OCI-LY7 (cell line): ENCODE results near the gene PCBP3. TPM values are rescaled to one million over a fixed set of nuclear protein-coding genes. Genes with fewer than 3 reads are reported as not detected.

ENCODE experiments used
- BruUV-seq: library from RNA; stranded (reverse); fragments of 400-500 nt; replicated peaks from 2 replicates; lab custom pipeline; 2021; lab: Mats Ljungman, UMichigan
- CTCF ChIA-PET: fragments of 300-600 bp; sonication (Branson Sonifier 250); formaldehyde crosslinking; loops from one replicate; lab custom pipeline; 2022; ENCODE audit warnings: antibody characterized with exemption; ENCODE audit not compliant: unreplicated experiment; lab: Charles Lee
- POLR2A ChIA-PET: fragments of 300-600 bp; sonication (Branson Sonifier 250); formaldehyde crosslinking; loops from one replicate; lab custom pipeline; 2022; ENCODE audit warnings: antibody characterized with exemption; lab: Charles Lee
- DNase-seq: peaks from one replicate; pipeline ENCODE4 v3.0.0-alpha.2; 2015; ENCODE audit warnings: low spot score
- H2AFZ ChIP-seq: fragments of 200-600 bp; sonication (generic), shearing (Covaris generic); 2 replicates; pipeline ENCODE4 v1.6.1; 2014; ENCODE audit warnings: mild to moderate bottlenecking, antibody characterized with exemption, low read length, moderate library complexity
- H3K27ac ChIP-seq: fragments of 200-600 bp; sonication (generic); 2 replicates; pipeline ENCODE4 v1.5.1; 2014; ENCODE audit warnings: mixed run types, low read depth, mild to moderate bottlenecking, moderate library complexity, low read length, inconsistent platforms; ENCODE audit not compliant: poor library complexity, severe bottlenecking
- H3K36me3 ChIP-seq: fragments of 200-600 bp; sonication (generic); 2 replicates; pipeline ENCODE4 v1.6.1; 2014; ENCODE audit warnings: mild to moderate bottlenecking, antibody characterized with exemption, low read length, moderate library complexity, mixed read lengths; ENCODE audit not compliant: insufficient read depth
- H3K4me1 ChIP-seq: fragments of 200-600 bp; sonication (generic); 2 replicates; pipeline ENCODE4 v1.5.1; 2014; ENCODE audit warnings: mild to moderate bottlenecking, low read length; ENCODE audit not compliant: insufficient read depth, poor library complexity, severe bottlenecking
- H3K4me2 ChIP-seq: fragments of 200-600 bp; sonication (generic); 2 replicates; pipeline ENCODE4 v1.6.1; 2014; ENCODE audit warnings: mild to moderate bottlenecking, low read length
- H3K4me3 ChIP-seq: fragments of 200-600 bp; sonication (generic); 2 replicates; pipeline ENCODE4 v1.5.1; 2014; ENCODE audit warnings: mild to moderate bottlenecking, low read depth, low read length; ENCODE audit not compliant: poor library complexity, severe bottlenecking
- H3K79me2 ChIP-seq: fragments of 200-600 bp; sonication (generic); 2 replicates; pipeline ENCODE4 v1.6.1; 2016; ENCODE audit warnings: low read depth, mild to moderate bottlenecking, low read length, moderate library complexity, mixed read lengths; ENCODE audit not compliant: insufficient read depth
- H3K9me2 ChIP-seq: fragments of 200-600 bp; sonication (generic); 2 replicates; pipeline ENCODE4 v1.6.1; 2016; ENCODE audit warnings: mild to moderate bottlenecking, low read length, mixed read lengths; ENCODE audit not compliant: insufficient read depth
- H3K9me3 ChIP-seq: fragments of 200-600 bp; sonication (generic); 2 replicates; pipeline ENCODE4 v1.6.1; 2014; ENCODE audit warnings: mild to moderate bottlenecking, mixed run types, low read length, mixed read lengths
- H4K20me1 ChIP-seq: fragments of 200-600 bp; sonication (generic); 2 replicates; pipeline ENCODE4 v1.6.1; 2014; ENCODE audit warnings: mild to moderate bottlenecking, antibody characterized with exemption, low read length, moderate library complexity, mixed read lengths; ENCODE audit not compliant: insufficient read depth
- EZH2phosphoT487 ChIP-seq: fragments of 200-600 bp; sonication (generic); IDR thresholded peaks from 2 replicates; pipeline ENCODE4 v1.6.1; 2018; ENCODE audit warnings: low read depth, borderline replicate concordance, mild to moderate bottlenecking, mixed run types, antibody characterized with exemption, low read length, moderate library complexity, mixed read lengths
- intact Hi-C: fragments of 100-400 bp; cut with micrococcal nuclease; formaldehyde crosslinking; loops from one replicate; pipeline ENCODE4 v1.10.0; 2022; ENCODE audit not compliant: unreplicated experiment
- total RNA-seq, 2 experiments: library from RNA; depleted of rRNA in 1 of 2; stranded (reverse); fragments of >200 nt in 1 of 2; shearing (Covaris generic) in 1 of 2; gene quantifications; 2 replicates each; pipeline ENCODE4 v1.2.3, GENCODE V29; 2014 to 2022
- TF ChIP-seq, protein P1 (sequence below): fragments of 200-600 bp; sonication (generic); conservative IDR thresholded peaks from 2 replicates; pipeline ENCODE4 v1.5.1; 2014; ENCODE audit warnings: mild to moderate bottlenecking, antibody characterized with exemption, low read length, moderate library complexity, mixed read lengths

PCBP3 gene
- total RNA-seq, 2 experiments from 2014 or later: 0.61 TPM; not detected in 1

GRCh38 chr21:45856906-45857305 lies 213.4 kb downstream of the PCBP3 start:
- H3K4me3 ChIP-seq: no peak overlapping the region
- CTCF ChIA-PET: no interaction called here
- H3K27ac ChIP-seq: no peak overlapping the region
- no peak for DNase-seq
- H3K79me2 ChIP-seq: no peaks in the 10 kb centered on the region
- H3K9me3 ChIP-seq: no peaks in the 10 kb centered on the region
- H3K36me3 ChIP-seq: no peaks in the 10 kb centered on the region
- POLR2A ChIA-PET: no interaction called here
- no peak for TF ChIP-seq EZH2phosphoT487
- TF ChIP-seq, protein P1, sequence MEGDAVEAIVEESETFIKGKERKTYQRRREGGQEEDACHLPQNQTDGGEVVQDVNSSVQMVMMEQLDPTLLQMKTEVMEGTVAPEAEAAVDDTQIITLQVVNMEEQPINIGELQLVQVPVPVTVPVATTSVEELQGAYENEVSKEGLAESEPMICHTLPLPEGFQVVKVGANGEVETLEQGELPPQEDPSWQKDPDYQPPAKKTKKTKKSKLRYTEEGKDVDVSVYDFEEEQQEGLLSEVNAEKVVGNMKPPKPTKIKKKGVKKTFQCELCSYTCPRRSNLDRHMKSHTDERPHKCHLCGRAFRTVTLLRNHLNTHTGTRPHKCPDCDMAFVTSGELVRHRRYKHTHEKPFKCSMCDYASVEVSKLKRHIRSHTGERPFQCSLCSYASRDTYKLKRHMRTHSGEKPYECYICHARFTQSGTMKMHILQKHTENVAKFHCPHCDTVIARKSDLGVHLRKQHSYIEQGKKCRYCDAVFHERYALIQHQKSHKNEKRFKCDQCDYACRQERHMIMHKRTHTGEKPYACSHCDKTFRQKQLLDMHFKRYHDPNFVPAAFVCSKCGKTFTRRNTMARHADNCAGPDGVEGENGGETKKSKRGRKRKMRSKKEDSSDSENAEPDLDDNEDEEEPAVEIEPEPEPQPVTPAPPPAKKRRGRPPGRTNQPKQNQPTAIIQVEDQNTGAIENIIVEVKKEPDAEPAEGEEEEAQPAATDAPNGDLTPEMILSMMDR: no peak
- no peak overlapping the region for H2AFZ ChIP-seq
- no peaks in the 10 kb centered on the region for H3K9me2 ChIP-seq
- H4K20me1 ChIP-seq: no peaks in the 10 kb centered on the region
- H3K4me2 ChIP-seq: no peak overlapping the region
- no TSS peak for BruUV-seq
- H3K4me1 ChIP-seq: no peaks in the 10 kb centered on the region
- intact Hi-C loops: no loop called here

DNA sequence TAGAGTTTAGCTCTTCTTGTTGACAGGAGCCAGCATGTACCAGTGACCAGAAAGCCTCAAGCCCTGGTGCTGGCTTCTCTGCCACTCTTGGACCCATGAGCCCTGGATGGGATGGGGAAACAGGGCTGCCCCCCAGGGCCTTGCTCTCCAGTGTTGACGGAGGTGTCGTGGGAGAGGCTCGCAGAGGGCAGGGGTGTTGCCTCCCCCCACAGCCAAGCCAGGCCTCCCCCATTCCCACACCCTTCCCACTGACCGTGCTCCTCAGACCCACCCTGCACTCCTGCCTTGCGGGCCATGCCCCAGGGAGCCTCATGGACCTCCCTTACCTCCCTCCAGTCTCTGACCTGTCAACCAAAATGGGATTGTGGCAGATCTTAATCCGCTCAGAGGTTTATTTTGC lies 214.2 kb downstream of the PCBP3 start:
- Histone ChIP-seq H3K36me3 (no peaks in the 10 kb centered on the region), H2AFZ (no peak overlapping the region), H4K20me1 (no peaks in the 10 kb centered on the region), H3K9me2 (no peaks in the 10 kb centered on the region), H3K79me2 (no peaks in the 10 kb centered on the region), H3K4me2 (no peak overlapping the region), H3K4me3 (no peak overlapping the region), H3K27ac (no peak overlapping the region), H3K9me3 (no peaks in the 10 kb centered on the region), H3K4me1 (no peaks in the 10 kb centered on the region)
- ChIA-PET CTCF (no interaction called here), POLR2A (no interaction called here)
- no peak for TF ChIP-seq EZH2phosphoT487
- TF ChIP-seq, protein P1: no peak
- intact Hi-C loops: no loop called here
- no TSS peak for BruUV-seq
- no peak for DNase-seq

GRCh38 chr21:45858180-45858579 lies 214.7 kb downstream of the PCBP3 start:
- no TSS peak for BruUV-seq
- CTCF ChIA-PET: no interaction called here
- H3K27ac ChIP-seq: no peak overlapping the region
- no peak overlapping the region for H3K4me3 ChIP-seq
- no peaks in the 10 kb centered on the region for H3K36me3 ChIP-seq
- POLR2A ChIA-PET: no interaction called here
- H2AFZ ChIP-seq: no peak overlapping the region
- H4K20me1 ChIP-seq: no peaks in the 10 kb centered on the region
- no peak overlapping the region for H3K4me2 ChIP-seq
- intact Hi-C loops: no loop called here
- TF ChIP-seq, protein P1: no peak
- TF ChIP-seq EZH2phosphoT487: no peak
- H3K9me2 ChIP-seq: no peaks in the 10 kb centered on the region
- H3K4me1 ChIP-seq: no peaks in the 10 kb centered on the region
- no peaks in the 10 kb centered on the region for H3K9me3 ChIP-seq
- no peak for DNase-seq
- H3K79me2 ChIP-seq: no peaks in the 10 kb centered on the region
